ENCODE data around the gene TMCO4.

DNA sequence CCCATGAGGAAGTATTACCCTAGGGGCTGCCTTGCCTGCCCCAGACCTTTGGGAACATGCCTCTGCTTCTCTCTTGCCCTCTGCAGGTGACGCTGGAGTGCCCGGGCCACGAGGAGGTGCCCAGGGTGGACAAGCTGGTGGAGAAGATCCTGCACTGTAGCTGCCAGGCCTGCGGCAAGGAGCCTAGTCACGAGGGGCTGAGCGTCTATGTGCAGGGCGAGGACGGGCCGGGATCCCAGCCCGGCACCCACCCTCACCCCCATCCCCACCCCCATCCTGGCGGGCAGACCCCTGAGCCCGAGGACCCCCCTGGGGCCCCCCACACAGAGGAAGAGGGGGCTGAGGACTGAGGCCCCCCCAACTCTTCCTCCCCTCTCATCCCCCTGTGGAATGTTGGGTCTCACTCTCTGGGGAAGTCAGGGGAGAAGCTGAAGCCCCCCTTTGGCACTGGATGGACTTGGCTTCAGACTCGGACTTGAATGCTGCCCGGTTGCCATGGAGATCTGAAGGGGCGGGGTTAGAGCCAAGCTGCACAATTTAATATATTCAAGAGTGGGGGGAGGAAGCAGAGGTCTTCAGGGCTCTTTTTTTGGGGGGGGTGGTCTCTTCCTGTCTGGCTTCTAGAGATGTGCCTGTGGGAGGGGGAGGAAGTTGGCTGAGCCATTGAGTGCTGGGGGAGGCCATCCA, 142.8 kb downstream of the TMCO4 start:
- TF ChIP-seq, protein P1, sequence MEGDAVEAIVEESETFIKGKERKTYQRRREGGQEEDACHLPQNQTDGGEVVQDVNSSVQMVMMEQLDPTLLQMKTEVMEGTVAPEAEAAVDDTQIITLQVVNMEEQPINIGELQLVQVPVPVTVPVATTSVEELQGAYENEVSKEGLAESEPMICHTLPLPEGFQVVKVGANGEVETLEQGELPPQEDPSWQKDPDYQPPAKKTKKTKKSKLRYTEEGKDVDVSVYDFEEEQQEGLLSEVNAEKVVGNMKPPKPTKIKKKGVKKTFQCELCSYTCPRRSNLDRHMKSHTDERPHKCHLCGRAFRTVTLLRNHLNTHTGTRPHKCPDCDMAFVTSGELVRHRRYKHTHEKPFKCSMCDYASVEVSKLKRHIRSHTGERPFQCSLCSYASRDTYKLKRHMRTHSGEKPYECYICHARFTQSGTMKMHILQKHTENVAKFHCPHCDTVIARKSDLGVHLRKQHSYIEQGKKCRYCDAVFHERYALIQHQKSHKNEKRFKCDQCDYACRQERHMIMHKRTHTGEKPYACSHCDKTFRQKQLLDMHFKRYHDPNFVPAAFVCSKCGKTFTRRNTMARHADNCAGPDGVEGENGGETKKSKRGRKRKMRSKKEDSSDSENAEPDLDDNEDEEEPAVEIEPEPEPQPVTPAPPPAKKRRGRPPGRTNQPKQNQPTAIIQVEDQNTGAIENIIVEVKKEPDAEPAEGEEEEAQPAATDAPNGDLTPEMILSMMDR (conservative IDR thresholded peaks at IDR 0.05 in 1 of 2, IDR thresholded peaks at IDR 0.05 in 1 of 2; ENCODE audit: extremely low read depth in 1 of 2, insufficient read depth in 1 of 2, low read depth in 1 of 2, low read length in 2 of 2), result no peak
- TF ChIP-seq EZH2 (IDR thresholded peaks at IDR 0.05; ENCODE audit: borderline replicate concordance, low read length), result no peak
